AG08396 (cell line): ENCODE data around the gene SDK1.
"Not testable (repeated sequence)": the region's sequence is repeated elsewhere in the genome, so short reads cannot be mapped to it uniquely, and the experiment has no call there.

Experiments
- DNase-seq: peaks from one replicate; pipeline ENCODE4 v3.0.0; 2012; ENCODE audit warnings: low spot score, mixed read lengths

Gene SDK1

DNA sequence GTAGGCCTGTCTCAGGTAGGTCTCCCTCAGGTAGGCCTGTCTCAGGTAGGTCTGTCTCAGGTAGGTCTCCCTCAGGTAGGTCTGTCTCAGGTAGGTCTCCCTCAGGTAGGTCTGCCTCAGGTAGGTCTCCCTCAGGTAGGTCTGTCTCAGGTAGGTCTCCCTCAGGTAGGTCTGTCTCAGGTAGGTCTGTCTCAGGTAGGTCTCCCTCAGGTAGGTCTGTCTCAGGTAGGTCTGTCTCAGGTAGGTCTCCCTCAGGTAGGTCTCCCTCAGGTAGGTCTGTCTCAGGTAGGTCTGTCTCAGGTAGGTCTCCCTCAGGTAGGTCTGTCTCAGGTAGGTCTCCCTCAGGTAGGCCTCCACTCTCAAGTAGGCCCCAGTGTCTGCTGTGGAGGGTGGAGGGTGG is 281.1 kb downstream of the SDK1 start:
- not testable (repeated sequence) for DNase-seq

GRCh38 chr7:3585826-3586225 is 284.8 kb downstream of the SDK1 start:
- DNase-seq = no peak

DNA sequence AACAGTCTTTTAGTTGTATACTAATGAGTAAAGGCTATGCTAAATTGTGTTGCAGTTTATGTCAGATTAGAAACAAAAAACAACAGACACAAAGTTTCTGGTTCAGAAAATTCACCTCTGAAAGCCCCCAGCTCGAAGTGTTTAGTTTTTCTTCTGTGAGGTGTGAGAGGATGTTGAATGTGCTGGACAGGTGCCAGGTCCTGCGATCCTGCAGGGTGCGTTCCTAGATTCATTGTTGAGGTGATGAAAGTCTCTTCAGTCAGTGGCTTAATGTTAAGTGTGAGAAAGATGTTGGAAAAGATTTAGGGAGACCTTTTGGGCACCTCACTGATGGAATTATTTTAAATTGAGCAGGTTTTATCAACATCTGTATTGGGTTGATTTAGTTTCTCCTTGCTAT is 287.3 kb downstream of the SDK1 start:
- no peak for DNase-seq

DNA sequence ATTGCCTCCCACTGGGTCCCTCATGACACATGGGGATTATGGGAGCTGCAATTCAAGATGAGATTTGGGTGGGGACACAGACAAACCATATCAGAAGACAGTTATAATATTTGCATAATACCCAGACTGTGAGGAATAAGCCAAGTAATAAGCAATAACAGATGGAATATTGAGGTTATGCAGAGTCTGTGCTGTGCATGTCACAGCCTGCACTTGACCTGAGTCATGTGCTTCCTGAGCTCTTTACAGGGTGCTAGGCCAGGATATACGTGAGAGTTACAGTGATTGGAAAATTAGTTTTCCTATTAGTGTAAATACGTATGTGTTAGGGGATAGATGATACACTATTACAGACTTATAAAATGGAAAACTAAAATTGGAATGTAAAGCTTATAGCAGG is 288.7 kb downstream of the SDK1 start:
- no peak for DNase-seq

DNA sequence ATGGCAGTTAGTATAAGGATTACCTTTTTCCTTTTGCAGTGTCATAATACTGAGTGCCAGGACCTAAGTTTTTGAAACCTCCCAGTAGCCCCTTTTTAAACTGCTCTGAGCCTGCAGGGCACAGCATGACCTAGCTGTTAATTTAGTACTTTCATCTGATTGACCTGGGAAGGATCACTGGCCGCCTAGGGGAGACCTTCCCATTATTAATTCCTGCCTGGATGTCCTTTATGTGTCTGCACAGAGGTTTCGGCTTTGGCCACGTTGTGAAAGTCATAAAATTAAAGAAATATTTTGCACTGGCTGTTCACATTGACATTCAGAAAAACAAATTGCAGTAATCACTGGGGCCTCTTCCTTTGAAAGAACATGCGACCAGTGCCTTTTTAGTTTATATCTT is 290.2 kb downstream of the SDK1 start:
- DNase-seq = no peak

- DNase-seq = no peak
Observed at GRCh38 chr7:3591944-3592343, 290.9 kb downstream of the SDK1 start.

- DNase-seq = no peak
Observed at GRCh38 chr7:3592401-3593134, 291.5 kb downstream of the SDK1 start.

DNA sequence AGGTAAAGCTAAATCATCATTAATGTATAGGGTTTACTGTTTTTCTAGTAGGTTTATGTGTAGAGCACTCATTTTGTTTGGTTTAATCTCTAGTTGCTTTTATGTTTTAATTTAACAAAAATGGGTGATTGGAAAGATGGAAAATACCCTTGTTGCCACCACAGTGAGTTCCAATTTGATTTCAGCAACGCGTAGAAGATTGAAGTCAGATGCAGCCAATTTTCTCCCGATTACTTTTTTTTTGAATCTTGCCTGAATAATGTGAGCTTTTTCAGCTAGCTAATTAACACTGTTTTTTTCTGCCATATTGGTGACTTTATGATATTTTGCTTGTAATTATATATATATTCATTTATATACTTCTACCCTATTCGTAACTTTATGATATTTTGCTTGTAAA is 293.8 kb downstream of the SDK1 start:
- DNase-seq = no peak

DNA sequence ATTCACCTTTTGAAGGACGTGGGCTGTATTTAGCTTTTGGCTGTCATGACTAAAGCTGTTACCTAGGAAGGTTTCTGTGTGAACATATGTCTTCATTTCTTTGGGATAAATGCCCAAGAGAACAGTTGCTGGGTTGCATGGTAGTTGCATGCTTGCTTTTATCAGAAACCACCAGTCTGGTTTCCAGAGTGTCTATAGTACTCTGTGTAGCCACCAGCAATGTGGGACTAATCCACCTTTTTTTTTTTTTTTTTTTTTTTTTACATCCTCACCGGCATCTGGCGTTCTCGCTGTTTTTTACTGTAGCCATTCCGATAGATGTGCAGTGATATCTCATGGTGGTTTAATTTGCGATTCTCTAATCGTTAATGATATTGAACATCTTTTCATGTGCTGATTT is 297.8 kb downstream of the SDK1 start:
- no peak for DNase-seq

GRCh38 chr7:3605222-3605621 is 304.2 kb downstream of the SDK1 start:
- no peak for DNase-seq

- DNase-seq = no peak
Observed at GRCh38 chr7:3606436-3606835, 305.4 kb downstream of the SDK1 start.

GRCh38 chr7:3607847-3608246 is 306.8 kb downstream of the SDK1 start:
- DNase-seq = no peak

GRCh38 chr7:3616306-3616705 is 315.3 kb downstream of the SDK1 start:
- DNase-seq = no peak

- DNase-seq = no peak
Observed at GRCh38 chr7:3630081-3630480, 329.0 kb downstream of the SDK1 start.

- DNase-seq = no peak
Observed at GRCh38 chr7:3634396-3634795, 333.3 kb downstream of the SDK1 start.

DNA sequence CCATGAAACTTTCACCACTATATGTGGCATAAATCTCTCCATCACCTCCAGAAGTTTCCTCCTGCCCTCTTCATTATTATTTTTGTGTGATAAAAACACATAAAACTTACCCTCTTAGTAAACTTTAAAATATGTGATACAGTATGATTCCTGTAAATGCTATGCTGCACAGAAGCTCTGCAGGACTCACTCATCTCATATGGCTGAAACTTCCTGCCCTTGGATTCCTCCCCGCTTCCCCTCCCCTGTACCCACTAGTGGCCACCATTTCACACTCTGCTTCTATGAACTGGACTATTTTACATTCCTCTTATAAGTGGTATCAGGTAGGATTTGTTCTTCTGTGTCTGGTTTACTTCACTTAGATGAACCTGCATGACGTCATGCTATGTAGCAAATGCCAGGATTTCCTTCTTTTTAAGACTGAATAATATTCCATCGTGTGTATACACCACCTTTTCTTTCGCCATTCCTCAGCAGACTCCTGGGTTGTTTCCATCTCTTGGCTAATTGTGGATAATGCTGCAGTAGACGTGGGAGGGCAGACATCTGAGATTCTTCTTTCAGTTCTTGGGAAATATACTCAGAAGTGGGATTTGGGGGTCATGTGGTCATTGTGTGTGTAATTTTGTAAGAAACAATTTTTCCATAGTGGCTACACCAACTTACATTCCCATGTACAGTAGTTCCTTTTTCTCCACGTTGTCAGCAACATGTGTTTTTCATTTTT is 335.2 kb downstream of the SDK1 start:
- DNase-seq = no peak

DNA sequence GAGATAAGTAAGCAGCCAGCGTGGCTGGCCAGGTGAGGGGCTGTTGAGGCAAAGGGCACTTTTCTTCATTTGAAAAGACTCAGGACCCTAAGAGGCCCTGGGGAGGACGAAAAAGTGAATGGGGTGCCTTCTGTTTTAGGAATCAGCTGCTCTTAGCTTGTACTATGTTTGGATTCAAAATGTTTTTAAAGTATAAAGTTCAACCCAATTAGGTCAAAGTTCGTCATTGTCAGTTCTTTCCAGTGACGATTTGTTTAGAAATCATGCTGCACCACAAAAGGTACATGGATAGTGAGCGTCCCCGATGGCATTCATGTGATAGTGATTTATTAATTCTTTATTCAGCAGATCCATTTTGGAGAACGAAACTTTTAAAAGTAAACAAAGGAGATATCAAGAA is 338.2 kb downstream of the SDK1 start:
- DNase-seq = no peak

- DNase-seq = no peak
Observed at GRCh38 chr7:3641582-3641981, 340.5 kb downstream of the SDK1 start.

DNA sequence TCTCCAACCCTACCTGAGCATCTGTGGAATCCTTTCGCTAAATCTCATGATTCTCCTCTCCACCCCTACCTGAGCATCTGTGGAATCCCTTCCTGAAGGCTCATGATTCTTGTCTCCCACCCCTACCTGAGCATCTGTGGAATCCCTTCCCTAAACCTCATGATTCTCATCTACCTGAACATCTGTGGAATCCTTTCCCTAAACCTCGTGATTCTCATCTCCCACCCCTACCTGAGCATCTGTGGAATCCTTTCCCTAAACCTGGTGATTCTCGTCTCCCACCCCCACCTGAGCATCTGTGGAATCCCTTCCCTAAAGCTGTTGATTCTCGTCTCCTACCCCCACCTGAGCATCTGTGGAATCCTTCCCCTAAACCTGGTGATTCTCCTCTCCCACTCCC is 342.0 kb downstream of the SDK1 start:
- no peak for DNase-seq

DNA sequence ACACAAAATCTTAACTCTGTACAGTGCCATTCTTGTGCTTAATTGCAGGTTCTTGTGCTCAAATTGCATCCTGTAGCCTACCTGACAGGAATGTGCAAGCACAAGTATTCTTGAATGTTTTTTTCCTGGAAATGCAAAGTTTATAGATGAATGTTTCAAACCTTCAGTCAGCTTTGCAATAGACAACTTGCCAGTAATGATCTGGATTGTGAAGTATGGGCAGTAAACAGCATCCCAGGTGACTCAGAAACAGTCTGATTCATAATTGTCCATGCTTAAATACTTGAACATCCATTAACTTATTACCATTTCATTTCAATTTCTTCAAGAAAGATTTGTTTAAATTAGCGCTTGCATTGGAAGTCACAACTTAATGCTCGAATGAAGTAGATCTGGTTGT is 347.2 kb downstream of the SDK1 start:
- DNase-seq = no peak

- no peak for DNase-seq
Observed at GRCh38 chr7:3649250-3649649, 348.2 kb downstream of the SDK1 start.

GRCh38 chr7:3649678-3650440 is 348.8 kb downstream of the SDK1 start:
- no peak for DNase-seq

DNA sequence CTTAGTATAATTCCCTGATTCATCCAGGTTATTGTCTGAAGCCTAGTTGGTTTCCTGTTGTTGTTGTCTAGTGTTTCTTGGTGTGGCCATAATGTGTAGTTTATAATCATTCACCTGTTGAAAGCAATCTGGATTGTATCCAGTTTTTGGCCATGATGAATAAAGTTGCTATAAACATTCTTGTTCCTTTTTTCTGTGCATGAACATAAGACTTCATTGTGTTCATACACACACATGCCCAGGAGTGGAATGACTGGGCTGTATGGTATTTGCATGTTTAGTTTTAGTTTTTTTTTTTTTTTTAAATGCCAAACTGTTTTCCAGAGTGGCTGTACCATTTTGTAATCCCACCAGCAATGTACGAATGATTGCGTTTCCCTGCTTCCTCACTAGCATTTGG is 349.8 kb downstream of the SDK1 start:
- DNase-seq = no peak
